G401 (cell line): Measurements from ENCODE around the gene RS1. TPM values are rescaled to one million over a fixed set of nuclear protein-coding genes. Genes with fewer than 3 reads are reported as not detected.
A peak's percentile ranks its signal among the peaks of the same experiment; 100 is the strongest.

Experiments
- DNase-seq: peaks from one replicate; pipeline ENCODE4 v3.0.0-alpha.2; 2015; ENCODE audit warnings: low spot score
- in situ Hi-C: cut with HindIII; loops from 2 replicates; pipeline ENCODE4 v1.10.0; 2016; ENCODE audit warnings: low sequenced_read_pairs, mixed read lengths
- total RNA-seq: library from RNA; depleted of rRNA; stranded (reverse); fragments of >200 nt; shearing (Covaris generic); gene quantifications from 2 replicates; pipeline ENCODE4 v1.2.3, GENCODE V29; 2014; rRNA removed

RS1 gene
- total RNA-seq: not detected in 2 replicates

GRCh38 chrX:18672008-18672407, at the start of gene RS1:
Gene RS1 (minus strand): TSS chrX:18672108. CDS start chrX:18672068, 40 bp downstream.
- DNase-seq: no peak
- in situ Hi-C loops: no loop called here

- in situ Hi-C loops: no loop called here
- no peak for DNase-seq
Measured at GRCh38 chrX:18719852-18720251, 47.9 kb upstream of the RS1 start.

DNA sequence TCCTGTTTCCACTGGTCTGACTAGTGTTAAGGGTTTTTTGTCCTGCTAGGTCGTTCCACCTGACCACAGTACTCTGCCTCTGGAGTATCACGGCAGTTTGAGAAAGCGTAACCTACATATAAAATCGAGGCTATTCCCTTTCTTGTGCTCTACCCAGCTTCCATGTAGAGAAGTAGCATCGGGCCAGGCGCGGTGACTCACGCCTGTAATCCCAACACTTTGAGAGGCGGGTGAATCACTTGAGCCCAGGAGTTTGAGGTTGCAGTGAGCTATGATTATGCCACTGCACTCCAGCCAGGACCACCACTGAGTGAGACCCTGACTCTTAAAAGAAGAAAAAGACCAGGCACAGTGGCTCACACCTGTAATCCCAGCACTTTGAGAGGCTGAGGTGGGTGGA, 43.0 kb upstream of the RS1 start:
- DNase-seq: no peak

DNA sequence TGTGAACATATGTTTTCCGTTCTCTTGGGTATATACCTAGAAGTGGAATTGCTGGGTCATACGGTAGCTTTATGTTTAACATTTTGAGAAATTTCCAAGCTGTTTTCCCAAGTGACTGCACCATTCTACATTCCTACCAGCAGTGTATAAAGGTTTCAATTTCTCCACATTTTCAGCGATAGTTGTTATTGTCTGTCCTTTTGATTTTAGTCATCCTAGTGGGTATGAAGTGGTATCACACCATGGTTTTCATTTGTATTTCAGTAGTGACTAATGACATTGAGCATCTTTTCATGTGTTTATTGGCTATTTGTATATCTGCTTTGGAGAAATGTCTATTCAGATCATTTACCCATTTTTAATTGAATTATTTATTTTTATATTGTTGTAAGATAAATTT, 37.9 kb upstream of the RS1 start:
- no peak for DNase-seq
- in situ Hi-C loops: no loop called here

More for the DNA sequence above, 43.0 kb upstream of the RS1 start:
- in situ Hi-C loops: no loop called here

DNA sequence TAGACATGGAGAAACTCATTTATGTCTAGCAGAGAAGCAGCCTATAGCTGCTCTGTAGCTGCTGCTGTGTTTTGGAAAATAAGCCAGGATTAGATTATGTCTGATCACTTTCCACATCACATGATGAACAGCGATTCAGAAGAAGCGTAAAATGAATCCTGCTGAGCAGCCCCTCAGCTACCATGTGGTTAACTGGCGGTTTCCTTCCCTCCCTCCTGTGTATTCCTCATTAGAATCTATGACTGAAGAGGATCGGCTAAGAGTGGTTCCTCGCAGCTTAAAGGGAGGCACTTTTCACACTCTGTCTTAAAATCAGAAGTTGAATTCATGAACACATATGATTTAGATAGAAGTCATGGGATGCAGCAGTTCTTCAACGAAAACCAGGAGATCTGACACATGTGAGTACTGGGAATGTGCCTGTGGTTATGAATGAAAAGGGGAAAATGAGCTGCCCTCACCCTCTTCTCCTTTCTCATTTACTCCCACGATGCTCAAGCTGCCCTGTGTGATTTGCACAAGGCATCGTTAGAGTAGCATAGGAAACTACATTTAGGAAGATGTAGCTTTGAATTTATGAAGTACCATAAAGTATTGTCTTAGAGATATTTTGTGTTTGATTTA, 35.6 kb upstream of the RS1 start, which contains the start of gene PPEF1:
PPEF1 (plus strand) TSS at position 220 of the 624 bp plus-strand sequence; CDS start at position 356, 136 bp downstream.
- in situ Hi-C loops: no loop called here
- no peak for DNase-seq

GRCh38 chrX:18702362-18703195, 30.7 kb upstream of the RS1 start:
- in situ Hi-C loops: no loop called here

GRCh38 chrX:18701621-18702361, 29.9 kb upstream of the RS1 start:
- no peak for DNase-seq
- in situ Hi-C loops: no loop called here

More at GRCh38 chrX:18702362-18703195, 30.7 kb upstream of the RS1 start:
- DNase-seq: no peak

GRCh38 chrX:18698737-18699650, 27.1 kb upstream of the RS1 start:
- no peak for DNase-seq
- in situ Hi-C loops: no loop called here

DNA sequence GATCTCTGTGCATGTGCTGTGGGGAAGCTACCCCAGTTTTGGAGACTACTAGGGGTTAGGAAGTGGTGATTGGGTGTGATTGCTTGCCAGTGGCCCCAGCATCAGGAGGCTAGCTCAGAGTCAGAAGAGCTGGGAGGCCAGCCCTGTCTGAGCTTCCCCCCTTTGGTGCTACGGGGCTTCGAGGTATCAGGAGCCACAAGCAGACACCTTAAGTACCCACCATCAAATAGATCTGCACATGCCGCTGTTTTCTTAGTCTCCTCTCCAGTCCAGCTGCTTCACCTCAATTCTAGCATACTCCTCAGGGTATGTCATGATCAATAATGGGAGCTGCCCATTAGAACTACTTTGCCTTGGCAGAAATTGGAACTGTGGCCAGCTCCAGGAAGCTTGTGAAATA, 24.7 kb upstream of the RS1 start:
- no peak for DNase-seq
- in situ Hi-C loops: no loop called here

- in situ Hi-C loops: no loop called here
- no peak for DNase-seq
Measured at GRCh38 chrX:18692541-18692940, 20.6 kb upstream of the RS1 start.

DNA sequence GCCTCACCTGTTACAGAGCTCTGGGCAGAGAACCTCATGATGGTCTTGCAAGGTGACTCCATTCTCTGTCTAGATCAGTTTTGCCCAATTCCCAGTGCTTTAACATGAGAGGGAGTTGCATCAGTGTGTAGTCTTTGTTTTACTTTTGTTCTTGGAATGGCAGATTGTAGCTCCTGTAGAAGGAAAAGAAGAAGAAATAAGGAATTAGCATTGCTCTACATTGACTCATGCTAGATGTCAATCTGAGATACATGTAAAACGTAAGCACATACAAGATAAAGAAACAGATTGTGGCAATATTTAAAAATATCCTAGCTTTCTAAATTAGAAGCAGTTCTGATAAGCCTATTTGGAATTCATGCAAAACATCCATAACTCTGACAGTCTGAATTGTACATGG, 19.5 kb upstream of the RS1 start:
- in situ Hi-C loops: no loop called here
- DNase-seq: no peak

- in situ Hi-C loops: no loop called here
- no peak for DNase-seq
Measured at GRCh38 chrX:18687856-18688495, 16.1 kb upstream of the RS1 start.

- in situ Hi-C loops: no loop called here
- no peak for DNase-seq
Measured at GRCh38 chrX:18682979-18683387, 11.1 kb upstream of the RS1 start.

DNA sequence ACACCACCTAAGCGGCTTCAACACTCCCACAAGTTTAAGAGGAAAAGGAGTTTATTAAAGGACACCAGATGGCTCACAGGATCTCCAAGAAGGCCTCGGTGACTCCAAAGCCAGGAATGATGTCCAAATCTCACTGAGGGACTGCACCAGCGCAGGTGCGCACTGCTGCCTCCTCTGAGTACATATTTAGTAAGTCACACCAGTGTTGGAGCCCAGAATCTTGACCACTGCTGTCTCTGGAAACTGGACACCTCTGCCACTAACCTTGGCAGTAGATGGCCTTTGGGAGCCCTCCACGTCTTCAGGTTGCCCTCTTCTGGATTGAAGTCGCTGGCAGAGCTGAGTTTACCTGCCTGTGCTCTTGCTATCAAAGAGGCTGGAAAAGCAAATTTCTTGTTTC, 10.1 kb upstream of the RS1 start:
- in situ Hi-C loops: no loop called here
- DNase-seq: peak; percentile 29

DNA sequence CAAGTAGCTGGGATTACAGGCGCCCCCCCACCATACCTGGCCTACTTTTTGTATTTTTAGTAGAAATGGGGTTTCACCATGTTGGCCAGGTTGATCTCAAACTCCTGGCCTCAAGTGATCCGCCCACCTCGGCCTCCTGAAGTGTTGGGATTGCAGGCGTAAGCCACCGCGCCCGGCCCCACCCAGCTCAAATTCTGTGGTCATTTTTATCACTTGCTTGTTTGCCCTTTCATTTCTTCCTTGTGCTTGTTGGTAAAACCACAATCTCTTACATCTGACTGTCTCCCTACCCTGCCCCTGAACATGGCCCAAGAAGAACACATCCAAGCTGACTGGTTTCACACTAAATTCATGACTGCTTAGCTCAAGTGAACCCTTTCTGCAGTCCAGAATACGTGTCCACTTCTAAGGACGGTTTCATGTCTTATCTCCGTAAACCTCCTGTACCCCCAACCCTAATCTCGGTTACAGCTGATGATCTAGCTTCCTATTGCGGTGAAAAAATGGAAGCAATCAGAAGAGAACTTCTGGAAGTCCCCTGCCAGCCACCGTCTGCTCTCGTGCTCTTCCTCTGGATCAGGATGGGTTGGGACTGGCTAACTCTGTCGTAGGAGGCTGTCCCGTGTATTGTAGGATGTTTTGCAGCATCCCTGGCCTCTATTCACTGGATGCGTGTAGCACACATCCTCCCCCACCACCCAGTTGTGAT, 5.4 kb upstream of the RS1 start:
- no peak for DNase-seq
- in situ Hi-C loops: no loop called here

DNA sequence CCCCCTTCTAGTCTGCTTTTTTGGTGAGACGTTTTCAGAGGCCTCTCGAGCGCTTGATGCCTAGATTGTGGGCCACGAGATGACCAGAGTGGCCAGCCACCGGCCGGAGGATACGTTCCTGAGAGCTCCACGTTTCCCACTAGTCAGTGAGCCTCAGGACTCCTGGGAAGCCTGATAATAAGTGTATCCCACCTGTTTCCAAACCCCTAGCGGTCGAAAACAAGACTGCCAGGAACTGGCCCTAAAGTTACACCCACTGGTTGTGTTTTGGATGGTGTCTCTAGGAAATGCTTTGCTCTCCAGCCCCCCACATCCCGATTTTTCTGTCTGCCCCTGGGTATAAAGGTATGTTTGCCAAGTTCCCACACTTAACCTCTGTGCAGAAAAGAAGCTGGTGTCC, 4.6 kb upstream of the RS1 start:
- in situ Hi-C loops: no loop called here
- DNase-seq: no peak

- DNase-seq: no peak
- in situ Hi-C loops: no loop called here
Measured at GRCh38 chrX:18676050-18676449, 4.1 kb upstream of the RS1 start.
